Left ventricle myocardium inferior (tissue), 1 donor: ENCODE data around the gene PLXDC2. TPM values are rescaled to one million over a fixed set of nuclear protein-coding genes. Genes with fewer than 3 reads are reported as not detected.

Experiments
- DNase-seq: peaks from one replicate; pipeline ENCODE4 v3.0.0-alpha.2; 2020
- H3K27ac ChIP-seq: fragments of 200-600 bp; replicated peaks from 2 replicates; pipeline ENCODE4 v1.8.0; 2021
- H3K27me3 ChIP-seq: fragments of 200-600 bp; 2 replicates; pipeline ENCODE4 v1.8.0; 2021; ENCODE audit warnings: low read depth
- H3K36me3 ChIP-seq: fragments of 200-600 bp; 2 replicates; pipeline ENCODE4 v1.8.0; 2021
- H3K4me1 ChIP-seq: fragments of 200-600 bp; 2 replicates; pipeline ENCODE4 v1.8.0; 2021
- H3K4me3 ChIP-seq: fragments of 200-600 bp; 2 replicates; pipeline ENCODE4 v1.8.0; 2021; ENCODE audit warnings: mild to moderate bottlenecking, moderate library complexity
- H3K9me3 ChIP-seq: fragments of 200-600 bp; replicated peaks from 2 replicates; pipeline ENCODE4 v1.8.0; 2021
- CTCF ChIP-seq: fragments of 200-600 bp; IDR thresholded peaks from 2 replicates; pipeline ENCODE4 v1.8.0; 2021; ENCODE audit warnings: antibody characterized with exemption, mild to moderate bottlenecking, borderline replicate concordance
- intact Hi-C: fragments of 100-400 bp; cut with micrococcal nuclease; formaldehyde crosslinking; loops from one replicate; pipeline ENCODE4 v1.11.0; 2022
- total RNA-seq: library from RNA; stranded (reverse); fragmentation: NEBNext Ultra II Directional; extraction: Animal tissue kit (Norgen Biotek cat#: 25700); gene quantifications from one replicate; pipeline ENCODE4 v1.2.1, GENCODE V29; 2021
- donor health status: DM: no; HTN: yes; CAD: no; lungs with severe emphysema.

PLXDC2 gene
- total RNA-seq, 1 donor from 2014 or later = 16.6 TPM

GRCh38 chr10:19917751-19918478 lies 101.7 kb downstream of the PLXDC2 start:
- peaks cover 10% of the 10 kb centered on the region for H3K9me3 ChIP-seq
- TF ChIP-seq CTCF = no peak
- intact Hi-C loops = no loop called here
- H3K4me1 ChIP-seq = peaks cover 52% of the 10 kb centered on the region
- no peaks in the 10 kb centered on the region for H3K36me3 ChIP-seq
- H3K4me3 ChIP-seq = no peak overlapping the region
- H3K27me3 ChIP-seq = no peaks in the 10 kb centered on the region
- DNase-seq = no peak
- no peak overlapping the region for H3K27ac ChIP-seq

GRCh38 chr10:19918794-19919193 lies 102.6 kb downstream of the PLXDC2 start:
- peaks cover 10% of the 10 kb centered on the region for H3K9me3 ChIP-seq
- no peaks in the 10 kb centered on the region for H3K36me3 ChIP-seq
- intact Hi-C loops = no loop called here
- DNase-seq = no peak
- TF ChIP-seq CTCF = no peak
- H3K4me3 ChIP-seq = no peak overlapping the region
- no peaks in the 10 kb centered on the region for H3K27me3 ChIP-seq
- H3K27ac ChIP-seq = peak overlapping the region; percentile 14
- peaks cover 59% of the 10 kb centered on the region for H3K4me1 ChIP-seq

- intact Hi-C loops = no loop called here
- Histone ChIP-seq H3K4me3 (no peak overlapping the region), H3K27ac (peak overlapping the region; percentile 14), H3K36me3 (no peaks in the 10 kb centered on the region), H3K4me1 (peaks cover 65% of the 10 kb centered on the region), H3K27me3 (no peaks in the 10 kb centered on the region), H3K9me3 (peaks cover 5% of the 10 kb centered on the region)
- no peak for DNase-seq
- no peak for TF ChIP-seq CTCF
Measured at GRCh38 chr10:19919671-19920070, 103.4 kb downstream of the PLXDC2 start.

GRCh38 chr10:19920075-19920726 lies 104.0 kb downstream of the PLXDC2 start:
- Histone ChIP-seq H3K4me3 (no peak overlapping the region), H3K9me3 (no peaks in the 10 kb centered on the region), H3K27me3 (no peaks in the 10 kb centered on the region), H3K27ac (peak overlapping the region; percentile 70), H3K36me3 (no peaks in the 10 kb centered on the region), H3K4me1 (peaks cover 71% of the 10 kb centered on the region)
- TF ChIP-seq CTCF = no peak
- no peak for DNase-seq
- intact Hi-C loops = no loop called here

GRCh38 chr10:19921300-19922140 lies 105.3 kb downstream of the PLXDC2 start:
- no peak for TF ChIP-seq CTCF
- intact Hi-C loops = no loop called here

More at GRCh38 chr10:19921300-19922140, 105.3 kb downstream of the PLXDC2 start:
- H3K27ac ChIP-seq = peak overlapping the region; percentile 70
- H3K9me3 ChIP-seq = no peaks in the 10 kb centered on the region
- H3K27me3 ChIP-seq = no peaks in the 10 kb centered on the region
- H3K4me1 ChIP-seq = peaks cover 74% of the 10 kb centered on the region
- no peaks in the 10 kb centered on the region for H3K36me3 ChIP-seq
- no peak overlapping the region for H3K4me3 ChIP-seq
- DNase-seq = no peak
